NT2/D1 (cell line): ENCODE results near the gene HMX3.

ENCODE experiments used
- DNase-seq: peaks from one replicate; pipeline ENCODE4 v3.0.0-alpha.2; 2011; ENCODE audit warnings: low read depth, low spot score
- H3K27me3 ChIP-seq: 2 replicates; pipeline ENCODE4 v1.6.0; 2011; ENCODE audit warnings: mild to moderate bottlenecking; ENCODE audit not compliant: insufficient read length, insufficient read depth
- H3K36me3 ChIP-seq: 2 replicates; pipeline ENCODE4 v1.6.1; 2011; ENCODE audit warnings: mild to moderate bottlenecking, low read length, mixed read lengths; ENCODE audit not compliant: insufficient read depth, insufficient read length
- H3K4me1 ChIP-seq: 2 replicates; pipeline ENCODE4 v1.5.1; 2011; ENCODE audit not compliant: insufficient read depth, insufficient read length
- H3K4me3 ChIP-seq: 2 replicates; pipeline ENCODE4 v1.5.1; 2011; ENCODE audit warnings: low read depth; ENCODE audit not compliant: insufficient read length
- H3K9ac ChIP-seq: 2 replicates; pipeline ENCODE4 v1.6.0; 2011; ENCODE audit warnings: low read depth; ENCODE audit not compliant: insufficient read length
- H3K9me3 ChIP-seq: 2 replicates; pipeline ENCODE4 v1.5.1; 2011; ENCODE audit warnings: mild to moderate bottlenecking, low read length; ENCODE audit not compliant: insufficient read depth
- SUZ12 ChIP-seq: IDR thresholded peaks from 2 replicates; pipeline ENCODE4 v1.6.1; 2011; ENCODE audit not compliant: insufficient read length, insufficient read depth; ENCODE audit errors: extremely low read depth
- YY1 ChIP-seq: IDR thresholded peaks from 2 replicates; pipeline ENCODE4 v1.6.1; 2011; ENCODE audit not compliant: insufficient read length, insufficient read depth
- ZNF274 ChIP-seq: IDR thresholded peaks from 2 replicates; pipeline ENCODE4 v1.6.1; 2011; ENCODE audit warnings: mild to moderate bottlenecking, low read depth, low read length

Gene HMX3

GRCh38 chr10:123119081-123119480 is 16.7 kb upstream of the HMX3 start:
- Histone ChIP-seq H3K4me1 (peaks cover 3% of the 10 kb centered on the region), H3K27me3 (no peaks in the 10 kb centered on the region), H3K4me3 (no peak overlapping the region), H3K9me3 (no peaks in the 10 kb centered on the region), H3K36me3 (no peaks in the 10 kb centered on the region), H3K9ac (no peak overlapping the region)
- TF ChIP-seq SUZ12, result no peak
- TF ChIP-seq YY1, result no peak
- no peak for TF ChIP-seq ZNF274
- no peak for DNase-seq

GRCh38 chr10:123126246-123126645 is 9.5 kb upstream of the HMX3 start:
- DNase-seq, result no peak
- Histone ChIP-seq H3K4me3 (no peak overlapping the region), H3K4me1 (no peaks in the 10 kb centered on the region), H3K27me3 (peaks cover 37% of the 10 kb centered on the region), H3K36me3 (no peaks in the 10 kb centered on the region), H3K9me3 (no peaks in the 10 kb centered on the region), H3K9ac (no peak overlapping the region)
- TF ChIP-seq SUZ12, result no peak
- no peak for TF ChIP-seq ZNF274

- Histone ChIP-seq H3K4me1 (no peaks in the 10 kb centered on the region), H3K9me3 (no peaks in the 10 kb centered on the region), H3K4me3 (no peak overlapping the region), H3K9ac (no peak overlapping the region), H3K36me3 (no peaks in the 10 kb centered on the region), H3K27me3 (peaks cover 72% of the 10 kb centered on the region)
- no peak for TF ChIP-seq YY1
- TF ChIP-seq SUZ12, result no peak
- no peak for TF ChIP-seq ZNF274
- no peak for DNase-seq
Measured at GRCh38 chr10:123129618-123130271, 6.0 kb upstream of the HMX3 start.

GRCh38 chr10:123132576-123133477 is 2.9 kb upstream of the HMX3 start:
- DNase-seq, result peak; percentile 87
- Histone ChIP-seq H3K4me3 (peak overlapping the region; percentile 30), H3K27me3 (peaks cover 98% of the 10 kb centered on the region), H3K9ac (peak overlapping the region; percentile 44), H3K36me3 (no peaks in the 10 kb centered on the region), H3K4me1 (no peaks in the 10 kb centered on the region), H3K9me3 (no peaks in the 10 kb centered on the region)
- TF ChIP-seq SUZ12, result no peak

- peak overlapping the region; percentile 30 for H3K4me3 ChIP-seq
- peaks cover 98% of the 10 kb centered on the region for H3K27me3 ChIP-seq
Measured at GRCh38 chr10:123133541-123134342, 2.0 kb upstream of the HMX3 start.

GRCh38 chr10:123134343-123134914 is 1.3 kb upstream of the HMX3 start:
- H3K9ac ChIP-seq, result no peak overlapping the region
- H3K9me3 ChIP-seq, result no peaks in the 10 kb centered on the region
- no peak overlapping the region for H3K4me3 ChIP-seq
- TF ChIP-seq YY1 (no peak), SUZ12 (peak; percentile 67)
- peaks cover 98% of the 10 kb centered on the region for H3K27me3 ChIP-seq
- no peaks in the 10 kb centered on the region for H3K4me1 ChIP-seq
- no peak for DNase-seq
- H3K36me3 ChIP-seq, result no peaks in the 10 kb centered on the region

More at GRCh38 chr10:123133541-123134342, 2.0 kb upstream of the HMX3 start:
- no peak for DNase-seq
- Histone ChIP-seq H3K9ac (no peak overlapping the region), H3K9me3 (no peaks in the 10 kb centered on the region), H3K4me1 (no peaks in the 10 kb centered on the region), H3K36me3 (no peaks in the 10 kb centered on the region)
- TF ChIP-seq ZNF274 (no peak), SUZ12 (peak; percentile 90)

- Histone ChIP-seq H3K36me3 (no peaks in the 10 kb centered on the region), H3K9ac (no peak overlapping the region), H3K4me3 (peak overlapping the region; percentile 15), H3K4me1 (no peaks in the 10 kb centered on the region), H3K27me3 (peaks cover 98% of the 10 kb centered on the region), H3K9me3 (no peaks in the 10 kb centered on the region)
- no peak for DNase-seq
- TF ChIP-seq ZNF274, result no peak
- TF ChIP-seq YY1, result no peak
- no peak for TF ChIP-seq SUZ12
Measured at GRCh38 chr10:123134915-123135414, 805 bp upstream of the HMX3 start.
